CD14-positive monocyte (primary cell): ENCODE results near the gene SMTNL2. TPM values are rescaled to one million over a fixed set of nuclear protein-coding genes. Genes with fewer than 3 reads are reported as not detected.

Experiments used
- DNase-seq, 3 donors: peaks; one replicate each; pipeline ENCODE4 v3.0.0-alpha.2; 2011 to 2022
- H2AFZ ChIP-seq: 2 replicates; pipeline ENCODE4 v1.6.0; 2012; ENCODE audit warnings: mild to moderate bottlenecking, low read depth, low read length, inconsistent platforms; ENCODE audit not compliant: insufficient read depth, poor library complexity, severe bottlenecking
- H3K27ac ChIP-seq, 2 donors: 1 replicate in 1 of 2; 2 replicates in 1 of 2; pipeline ENCODE4 v1.5.1; 2012 to 2013; ENCODE audit warnings: low read length in 2 of 2, control low read depth in 1 of 2, inconsistent platforms in 1 of 2, low read depth in 1 of 2, mild to moderate bottlenecking in 1 of 2
- H3K27me3 ChIP-seq, 2 donors: one replicate each; pipeline versions ENCODE4 v1.6.0 to v1.6.1; 2011 to 2013; ENCODE audit warnings: low read length in 2 of 2; ENCODE audit not compliant: control insufficient read depth in 2 of 2, insufficient read depth in 2 of 2
- H3K36me3 ChIP-seq, 2 donors: replicated peaks in 1 of 2; 1 replicate in 1 of 2; 2 replicates in 1 of 2; pipeline versions ENCODE4 v1.5.1 to v1.6.1; 2012 to 2013; ENCODE audit warnings: low read length in 2 of 2, control low read depth in 1 of 2, inconsistent platforms in 1 of 2, mild to moderate bottlenecking in 1 of 2; ENCODE audit not compliant: insufficient read depth in 2 of 2, control insufficient read depth in 1 of 2
- H3K4me1 ChIP-seq, 2 donors: 1 replicate in 1 of 2; 2 replicates in 1 of 2; pipeline versions ENCODE4 v1.5.1 to v1.6.1; 2012 to 2013; ENCODE audit warnings: low read length in 2 of 2, control low read depth in 1 of 2, inconsistent platforms in 1 of 2, mild to moderate bottlenecking in 1 of 2, moderate library complexity in 1 of 2; ENCODE audit not compliant: insufficient read depth in 2 of 2, control insufficient read depth in 1 of 2
- H3K4me2 ChIP-seq: replicated peaks from 2 replicates; pipeline ENCODE3; 2012; ENCODE audit warnings: low read length, moderate library complexity, mild to moderate bottlenecking; ENCODE audit not compliant: poor library complexity, severe bottlenecking; ENCODE audit errors: extremely low read depth
- H3K4me3 ChIP-seq, 3 experiments: fragments of 200-600 bp in 1 of 3; sonication (generic) in 1 of 3; replicated peaks in 1 of 3; 1 replicate in 2 of 3; 2 replicates in 1 of 3; pipeline ENCODE4 v1.5.1; 2011 to 2013; ENCODE audit warnings: low read length in 3 of 3, mild to moderate bottlenecking in 3 of 3, control low read depth in 2 of 3, low read depth in 2 of 3, inconsistent platforms in 1 of 3, moderate library complexity in 1 of 3
- H3K79me2 ChIP-seq: 2 replicates; pipeline ENCODE4 v1.6.0; 2012; ENCODE audit warnings: mild to moderate bottlenecking, control low read depth, inconsistent platforms, low read length, moderate library complexity; ENCODE audit not compliant: insufficient read depth
- H3K9ac ChIP-seq: 2 replicates; pipeline ENCODE4 v1.6.0; 2017; ENCODE audit warnings: low read length, mild to moderate bottlenecking; ENCODE audit not compliant: insufficient read depth, poor library complexity, severe bottlenecking
- H3K9me3 ChIP-seq, 2 donors: replicated peaks in 1 of 2; 1 replicate in 1 of 2; 2 replicates in 1 of 2; pipeline versions ENCODE4 v1.5.1 to v1.6.1; 2012 to 2013; ENCODE audit warnings: low read length in 2 of 2, control low read depth in 1 of 2; ENCODE audit not compliant: control insufficient read depth in 1 of 2, insufficient read depth in 1 of 2
- H4K20me1 ChIP-seq: 2 replicates; pipeline ENCODE4 v1.6.0; 2012; ENCODE audit warnings: mild to moderate bottlenecking, low read length, control low read depth, moderate library complexity; ENCODE audit not compliant: insufficient read depth
- H3K27ac Mint-ChIP-seq, 7 donors: one replicate each; pipeline ENCODE4 v1.8.0; 2020; ENCODE audit warnings: mild to moderate bottlenecking in 7 of 7, mixed read lengths in 7 of 7, moderate library complexity in 6 of 7, inconsistent platforms in 2 of 7
- H3K27me3 Mint-ChIP-seq, 3 donors: one replicate each; pipeline ENCODE4 v1.8.0; 2021 to 2022; ENCODE audit warnings: low read depth in 3 of 3, mild to moderate bottlenecking in 3 of 3, mixed read lengths in 3 of 3, moderate library complexity in 3 of 3, inconsistent platforms in 1 of 3
- H3K36me3 Mint-ChIP-seq, 2 donors: one replicate each; pipeline ENCODE4 v1.8.0; 2020; ENCODE audit warnings: mixed read lengths in 2 of 2, inconsistent platforms in 1 of 2, mild to moderate bottlenecking in 1 of 2
- H3K4me1 Mint-ChIP-seq: one replicate; pipeline ENCODE4 v1.8.0; 2020; ENCODE audit warnings: mild to moderate bottlenecking, mixed read lengths
- H3K4me3 Mint-ChIP-seq, 2 donors: one replicate each; pipeline ENCODE4 v1.8.0; 2020; ENCODE audit warnings: mild to moderate bottlenecking in 2 of 2, mixed read lengths in 2 of 2, moderate library complexity in 1 of 2
- H3K9me3 Mint-ChIP-seq, 7 donors: one replicate each; pipeline ENCODE4 v1.8.0; 2020 to 2022; ENCODE audit warnings: mixed read lengths in 7 of 7, mild to moderate bottlenecking in 6 of 7, moderate library complexity in 6 of 7, inconsistent platforms in 2 of 7
- CTCF ChIP-seq: fragments of 200-600 bp; IDR thresholded peaks from one replicate; pipeline ENCODE4 v1.8.0; 2022; ENCODE audit warnings: antibody characterized with exemption, mild to moderate bottlenecking
- WGBS: methylation state at CpG from one replicate; pipeline ENCODE4 v1.1.5; 2013; ENCODE audit warnings: missing lambda C conversion rate; ENCODE audit not compliant: insufficient coverage; 5-methylcytosine and 5-hydroxymethylcytosine counted together
- intact Hi-C, 2 donors: fragments of 100-400 bp; cut with micrococcal nuclease; formaldehyde crosslinking; loops; one replicate each; pipeline versions ENCODE4 v1.15.0 to v1.15.1; 2023
- polyA plus RNA-seq, 3 donors: library from polyadenylated mRNA; depleted of rRNA in 1 of 3; unstranded in 2 of 3; stranded (reverse) in 1 of 3; fragments of 300-500 nt in 2 of 3; fragments of >200 nt in 1 of 3; fragmentation: Illumina TruSeq in 2 of 3; gene quantifications; 1 replicate in 2 of 3; 2 replicates in 1 of 3; pipeline ENCODE4 v1.2.3, GENCODE V29; 2012 to 2021

Gene SMTNL2
- polyA plus RNA-seq, 3 donors, result 0.08 TPM; not detected in 2

DNA sequence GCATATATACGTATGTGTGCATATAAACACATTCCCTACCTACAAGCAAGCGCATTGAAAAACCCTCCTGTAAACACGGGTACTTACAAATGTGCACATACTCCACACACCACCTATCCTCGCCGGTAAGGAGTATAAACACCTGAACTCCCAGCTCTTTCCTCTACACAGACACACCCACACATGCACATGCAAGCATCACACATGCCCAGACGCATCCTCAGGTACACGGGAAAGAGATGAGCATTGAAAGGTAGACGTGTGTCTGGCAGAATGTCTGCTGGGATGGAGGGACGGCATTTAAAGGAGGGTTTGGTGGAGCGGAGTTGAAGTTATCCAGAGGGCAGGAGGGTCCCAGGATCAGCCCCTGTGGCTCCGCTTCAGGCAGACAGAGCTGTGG lies 4.7 kb upstream of the SMTNL2 start:
- Mint-ChIP-seq H3K36me3 (no peaks in the 10 kb centered on the region), H3K4me3 (no peak overlapping the region), H3K27me3 (peaks cover 20 to 46% (median 35%) of the 10 kb centered on the region in 3 donors), H3K9me3 (peaks cover 0 to 7% (median 0%) of the 10 kb centered on the region in 7 donors), H3K27ac (no peak overlapping the region), H3K4me1 (peaks cover 3% of the 10 kb centered on the region)
- intact Hi-C loops, result no loop called here
- Histone ChIP-seq H3K36me3 (no peaks in the 10 kb centered on the region), H3K4me1 (peaks cover 5 to 10% of the 10 kb centered on the region in 2 donors), H2AFZ (no peak overlapping the region), H3K9ac (no peak overlapping the region), H3K9me3 (peaks cover 0 to 6% of the 10 kb centered on the region in 2 donors), H3K4me2 (no peak overlapping the region), H3K79me2 (no peaks in the 10 kb centered on the region), H3K27me3 (peaks cover 15 to 24% of the 10 kb centered on the region in 2 donors), H4K20me1 (no peaks in the 10 kb centered on the region), H3K27ac (no peak overlapping the region), H3K4me3 (no peak overlapping the region)
- 88% methylated on average over 9 of the region's 11 CpGs for WGBS
- TF ChIP-seq CTCF, result no peak
- no peak for DNase-seq

GRCh38 chr17:4580291-4580690 lies 4.0 kb upstream of the SMTNL2 start:
- Mint-ChIP-seq H3K9me3 (peaks cover 0 to 7% (median 3%) of the 10 kb centered on the region in 7 donors), H3K4me1 (peaks cover 3% of the 10 kb centered on the region), H3K36me3 (peaks cover 0 to 1% of the 10 kb centered on the region in 2 donors), H3K4me3 (no peak overlapping the region), H3K27ac (no peak overlapping the region), H3K27me3 (peaks cover 24 to 51% (median 37%) of the 10 kb centered on the region in 3 donors)
- no peak overlapping the region for H3K27ac ChIP-seq
- WGBS, result 40% methylated on average over 6 of the region's 7 CpGs
- H3K4me3 ChIP-seq, result no peak overlapping the region
- intact Hi-C loops, result no loop called here
- H3K4me1 ChIP-seq, result peaks cover 5 to 10% of the 10 kb centered on the region in 2 donors
- peaks cover 19 to 28% of the 10 kb centered on the region in 2 donors for H3K27me3 ChIP-seq
- no peak for DNase-seq
- no peak overlapping the region for H3K4me2 ChIP-seq
- H3K9me3 ChIP-seq, result peaks cover 0 to 6% of the 10 kb centered on the region in 2 donors
- H3K9ac ChIP-seq, result no peak overlapping the region
- H2AFZ ChIP-seq, result no peak overlapping the region
- TF ChIP-seq CTCF, result no peak
- H3K79me2 ChIP-seq, result no peaks in the 10 kb centered on the region
- H4K20me1 ChIP-seq, result no peaks in the 10 kb centered on the region
- no peaks in the 10 kb centered on the region for H3K36me3 ChIP-seq
